ENCODE measurements around the gene TNRC18. TPM values are rescaled to one million over a fixed set of nuclear protein-coding genes. Genes with fewer than 3 reads are reported as not detected.
A peak's percentile ranks its signal among the peaks of the same experiment; 100 is the strongest.

Gene TNRC18
- total RNA-seq, 2 experiments from 2014 or later = 37.3 to 40.4 TPM

- Mint-ChIP-seq H3K27me3 (no peaks in the 10 kb centered on the region), H3K9me3 (no peaks in the 10 kb centered on the region), H3K4me3 (no peak overlapping the region), H3K27ac (no peak overlapping the region), H3K4me1 (ENCODE audit: low read depth) (no peaks in the 10 kb centered on the region), H3K36me3 (no peaks in the 10 kb centered on the region)
- ChIA-PET POLR2A (no interaction called here), CTCF (no interaction called here)
- DNase-seq = no peak
- intact Hi-C loops (cut with micrococcal nuclease) = no loop called here
Observed at GRCh38 chr7:5445981-5446594, 22.5 kb upstream of the TNRC18 start.

GRCh38 chr7:5443678-5444077 lies 20.0 kb upstream of the TNRC18 start:
- Mint-ChIP-seq H3K27ac (no peak overlapping the region), H3K27me3 (no peaks in the 10 kb centered on the region), H3K36me3 (peaks cover under 1% of the 10 kb centered on the region), H3K4me3 (no peak overlapping the region), H3K9me3 (no peaks in the 10 kb centered on the region), H3K4me1 (ENCODE audit: low read depth) (no peaks in the 10 kb centered on the region)
- POLR2A ChIA-PET = no interaction called here
- DNase-seq = no peak
- intact Hi-C loops (cut with micrococcal nuclease) = no loop called here
- CTCF ChIA-PET = no interaction called here

GRCh38 chr7:5442757-5443305 lies 19.2 kb upstream of the TNRC18 start:
- ChIA-PET CTCF (interaction anchor here (1.2 kb wide), 1 partner anchor 78 kb away, joined by 4 read pairs; no protein-coding TSS in a partner anchor), POLR2A (no interaction called here)
- no peak overlapping the region for H3K4me3 Mint-ChIP-seq

GRCh38 chr7:5441840-5442503 lies 18.3 kb upstream of the TNRC18 start:
- Mint-ChIP-seq H3K4me1 (ENCODE audit: low read depth) (no peaks in the 10 kb centered on the region), H3K9me3 (peaks cover 7% of the 10 kb centered on the region), H3K27me3 (no peaks in the 10 kb centered on the region), H3K36me3 (peaks cover 13% of the 10 kb centered on the region), H3K27ac (no peak overlapping the region), H3K4me3 (no peak overlapping the region)
- ChIA-PET POLR2A (interaction anchor here (0.6 kb wide), 1 partner anchor 20 kb away, joined by 3 read pairs; no protein-coding TSS in a partner anchor), CTCF (interaction anchor here (1.2 kb wide), 1 partner anchor 77 kb away, joined by 4 read pairs; no protein-coding TSS in a partner anchor)
- no peak for DNase-seq
- intact Hi-C loops (cut with micrococcal nuclease) = no loop called here

More at GRCh38 chr7:5442757-5443305, 19.2 kb upstream of the TNRC18 start:
- Mint-ChIP-seq H3K9me3 (peaks cover under 1% of the 10 kb centered on the region), H3K36me3 (peaks cover 7% of the 10 kb centered on the region), H3K4me1 (ENCODE audit: low read depth) (no peaks in the 10 kb centered on the region), H3K27me3 (no peaks in the 10 kb centered on the region), H3K27ac (no peak overlapping the region)
- intact Hi-C loops (cut with micrococcal nuclease) = no loop called here
- no peak for DNase-seq

- peaks cover 13% of the 10 kb centered on the region for H3K36me3 Mint-ChIP-seq
- H3K27me3 Mint-ChIP-seq = no peaks in the 10 kb centered on the region
- POLR2A ChIA-PET = no interaction called here
- DNase-seq = no peak
- CTCF ChIA-PET = no interaction called here
- H3K9me3 Mint-ChIP-seq = peaks cover 7% of the 10 kb centered on the region
- H3K4me1 Mint-ChIP-seq (ENCODE audit: low read depth) = no peaks in the 10 kb centered on the region
- intact Hi-C loops (cut with micrococcal nuclease) = no loop called here
- no peak overlapping the region for H3K4me3 Mint-ChIP-seq
- H3K27ac Mint-ChIP-seq = no peak overlapping the region
Observed at GRCh38 chr7:5439572-5440496, 16.2 kb upstream of the TNRC18 start.

GRCh38 chr7:5439209-5439571 lies 15.6 kb upstream of the TNRC18 start:
- intact Hi-C loops (cut with micrococcal nuclease) = no loop called here
- no peak overlapping the region for H3K27ac Mint-ChIP-seq
- peaks cover 19% of the 10 kb centered on the region for H3K36me3 Mint-ChIP-seq
- CTCF ChIA-PET = no interaction called here
- H3K4me1 Mint-ChIP-seq (ENCODE audit: low read depth) = no peaks in the 10 kb centered on the region
- POLR2A ChIA-PET = no interaction called here
- peaks cover 3% of the 10 kb centered on the region for H3K27me3 Mint-ChIP-seq
- no peak overlapping the region for H3K4me3 Mint-ChIP-seq
- no peak for DNase-seq
- H3K9me3 Mint-ChIP-seq = peaks cover 7% of the 10 kb centered on the region

GRCh38 chr7:5437987-5438386 lies 14.4 kb upstream of the TNRC18 start:
- ChIA-PET CTCF (no interaction called here), POLR2A (interaction anchor here (0.7 kb wide), 1 partner anchor 56 kb away, joined by 3 read pairs; no protein-coding TSS in a partner anchor)
- DNase-seq = no peak
- peaks cover 23% of the 10 kb centered on the region for H3K36me3 Mint-ChIP-seq
- no peak overlapping the region for H3K4me3 Mint-ChIP-seq
- intact Hi-C loops (cut with micrococcal nuclease) = no loop called here
- H3K4me1 Mint-ChIP-seq (ENCODE audit: low read depth) = no peaks in the 10 kb centered on the region
- H3K27ac Mint-ChIP-seq = no peak overlapping the region
- peaks cover 5% of the 10 kb centered on the region for H3K27me3 Mint-ChIP-seq
- peaks cover 12% of the 10 kb centered on the region for H3K9me3 Mint-ChIP-seq

- H3K36me3 Mint-ChIP-seq = peaks cover 23% of the 10 kb centered on the region
- H3K27me3 Mint-ChIP-seq = peaks cover 9% of the 10 kb centered on the region
- intact Hi-C loops (cut with micrococcal nuclease) = no loop called here
- no peak overlapping the region for H3K4me3 Mint-ChIP-seq
- ChIA-PET POLR2A (interaction anchor here (0.7 kb wide), 1 partner anchor 57 kb away, joined by 3 read pairs; no protein-coding TSS in a partner anchor), CTCF (no interaction called here)
- no peak overlapping the region for H3K27ac Mint-ChIP-seq
- H3K9me3 Mint-ChIP-seq = peaks cover 12% of the 10 kb centered on the region
- no peak for DNase-seq
- no peaks in the 10 kb centered on the region for H3K4me1 Mint-ChIP-seq (ENCODE audit: low read depth)
Observed at GRCh38 chr7:5437348-5437892, 13.8 kb upstream of the TNRC18 start.

- intact Hi-C loops (cut with micrococcal nuclease) = no loop called here
- Mint-ChIP-seq H3K9me3 (peaks cover 12% of the 10 kb centered on the region), H3K4me1 (ENCODE audit: low read depth) (no peaks in the 10 kb centered on the region), H3K27me3 (peaks cover 18% of the 10 kb centered on the region), H3K27ac (peak overlapping the region; percentile 6), H3K4me3 (no peak overlapping the region), H3K36me3 (peaks cover 23% of the 10 kb centered on the region)
- ChIA-PET POLR2A (no interaction called here), CTCF (interaction anchor here (0.8 kb wide), 1 partner anchor 19 kb away, joined by 4 read pairs; no protein-coding TSS in a partner anchor)
- DNase-seq = no peak
Observed at GRCh38 chr7:5436003-5436678, 12.5 kb upstream of the TNRC18 start.

GRCh38 chr7:5435291-5436002 lies 11.8 kb upstream of the TNRC18 start:
- intact Hi-C loops (cut with micrococcal nuclease) = no loop called here
- ChIA-PET CTCF (no interaction called here), POLR2A (no interaction called here)
- Mint-ChIP-seq H3K9me3 (peaks cover 12% of the 10 kb centered on the region), H3K4me1 (ENCODE audit: low read depth) (no peaks in the 10 kb centered on the region), H3K27me3 (peaks cover 20% of the 10 kb centered on the region), H3K36me3 (peaks cover 23% of the 10 kb centered on the region), H3K4me3 (no peak overlapping the region), H3K27ac (no peak overlapping the region)
- no peak for DNase-seq

- intact Hi-C loops (cut with micrococcal nuclease) = no loop called here
- Mint-ChIP-seq H3K36me3 (peaks cover 19% of the 10 kb centered on the region), H3K27me3 (peaks cover 38% of the 10 kb centered on the region), H3K4me3 (no peak overlapping the region), H3K9me3 (peaks cover 12% of the 10 kb centered on the region), H3K4me1 (ENCODE audit: low read depth) (peaks cover 9% of the 10 kb centered on the region), H3K27ac (no peak overlapping the region)
- no peak for DNase-seq
- ChIA-PET CTCF (interaction anchor here (2.0 kb wide), 1 partner anchor 10 kb away, joined by 5 read pairs; the partner anchor contains the start of gene TNRC18), POLR2A (no interaction called here)
Observed at GRCh38 chr7:5433181-5433580, 9.5 kb upstream of the TNRC18 start.

Measured in activated CD4-positive, alpha-beta memory T cell treated with anti-CD3 and anti-CD28 coated beads for 36 hours (primary cell).